ENCODE measurements around the gene CCDC167.
"Not testable (repeated sequence)": the region's sequence is repeated elsewhere in the genome, so short reads cannot be mapped to it uniquely, and the experiment has no call there.

The CCDC167 gene

GRCh38 chr6:37459981-37460800 is 39.5 kb downstream of the CCDC167 start:
- no peak for DNase-seq

- no peak for DNase-seq
Measured at GRCh38 chr6:37456816-37457560, 42.7 kb downstream of the CCDC167 start.

- no peak for DNase-seq
Measured at GRCh38 chr6:37456126-37456525, 43.6 kb downstream of the CCDC167 start.

- no peak for DNase-seq
Measured at GRCh38 chr6:37454420-37455140, 45.1 kb downstream of the CCDC167 start.

GRCh38 chr6:37452522-37452921 is 47.2 kb downstream of the CCDC167 start:
- DNase-seq, result no peak

- no peak for DNase-seq
Measured at GRCh38 chr6:37451441-37452193, 48.1 kb downstream of the CCDC167 start.

- no peak for DNase-seq
Measured at GRCh38 chr6:37449984-37450383, 49.7 kb downstream of the CCDC167 start.

GRCh38 chr6:37443216-37443542 is 56.5 kb downstream of the CCDC167 start:
- DNase-seq, result not testable (repeated sequence)

- DNase-seq, result no peak
Measured at GRCh38 chr6:37442416-37443215, 57.1 kb downstream of the CCDC167 start.

GRCh38 chr6:37441651-37442050 is 58.0 kb downstream of the CCDC167 start:
- no peak for DNase-seq

GRCh38 chr6:37438930-37439329 is 60.8 kb downstream of the CCDC167 start:
- no peak for DNase-seq

GRCh38 chr6:37435816-37436215 is 63.9 kb downstream of the CCDC167 start:
- no peak for DNase-seq

- DNase-seq, result no peak
Measured at GRCh38 chr6:37435373-37435772, 64.3 kb downstream of the CCDC167 start.

- no peak for DNase-seq
Measured at GRCh38 chr6:37433657-37434271, 65.9 kb downstream of the CCDC167 start.

All from GF-D8 (cell line).